Activated CD8-positive, alpha-beta memory T cell treated with anti-CD3 and anti-CD28 coated beads for 4 hours (primary cell): ENCODE data around the gene CRTC3.
A peak's percentile ranks its signal among the peaks of the same experiment; 100 is the strongest.

Source experiments
- DNase-seq, 2 donors: peaks; one replicate each; pipeline ENCODE4 v3.0.0-alpha.2; 2020; ENCODE audit warnings: low read depth in 2 of 2

Gene CRTC3

DNA sequence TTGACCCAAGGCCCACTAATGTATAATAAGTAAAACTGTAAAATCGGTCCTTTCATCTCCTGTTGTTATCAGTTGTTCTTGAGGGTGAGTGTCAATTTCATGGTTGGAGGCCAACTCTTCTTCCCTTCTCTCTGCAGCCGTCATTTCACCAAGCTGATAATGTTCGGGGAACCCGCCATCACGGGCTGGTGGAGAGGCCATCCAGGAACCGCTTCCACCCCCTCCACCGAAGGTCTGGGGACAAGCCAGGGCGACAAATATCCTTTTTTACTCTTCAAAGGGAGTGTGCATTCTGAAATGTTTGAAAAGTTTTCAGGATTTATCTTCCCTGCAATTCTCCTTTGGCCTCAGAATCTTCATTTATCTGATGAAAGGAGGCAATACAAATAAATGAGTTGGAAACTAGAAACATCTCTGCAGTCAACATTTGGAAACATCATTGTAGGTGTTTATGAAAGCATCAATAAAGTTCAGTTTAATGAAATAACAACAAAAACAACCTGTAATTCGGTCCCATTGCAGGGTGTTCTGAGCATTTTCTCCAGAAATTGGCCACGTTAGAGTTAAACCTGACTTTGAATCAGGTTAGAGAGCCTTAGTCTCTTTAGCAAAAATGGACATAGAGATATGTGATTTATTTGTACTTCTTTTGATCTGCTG lies 63.9 kb downstream of the CRTC3 start:
- DNase-seq, result no peak

DNA sequence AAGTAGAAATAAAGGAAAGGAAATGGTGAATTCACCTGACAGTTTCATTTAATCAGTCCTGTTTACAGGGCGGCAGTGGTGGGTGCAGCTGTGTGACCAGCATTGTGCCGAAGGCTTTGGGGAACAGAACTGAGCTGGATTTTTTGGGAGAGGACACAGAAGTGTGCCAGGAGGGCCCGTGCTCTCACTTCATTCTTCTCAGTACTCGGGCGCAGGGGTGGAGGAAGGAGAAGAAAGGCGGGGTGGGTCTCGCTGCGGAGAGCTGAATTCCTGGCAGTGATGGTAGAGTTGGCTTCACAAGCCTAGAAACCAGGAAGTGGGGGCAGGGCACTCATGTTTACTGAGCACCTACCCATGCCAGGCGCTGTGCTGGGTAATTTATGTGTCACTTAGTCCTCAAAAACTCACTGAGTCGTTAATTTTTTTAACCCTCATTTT lies 64.6 kb downstream of the CRTC3 start:
- peak; percentile 55 to 69 for DNase-seq

DNA sequence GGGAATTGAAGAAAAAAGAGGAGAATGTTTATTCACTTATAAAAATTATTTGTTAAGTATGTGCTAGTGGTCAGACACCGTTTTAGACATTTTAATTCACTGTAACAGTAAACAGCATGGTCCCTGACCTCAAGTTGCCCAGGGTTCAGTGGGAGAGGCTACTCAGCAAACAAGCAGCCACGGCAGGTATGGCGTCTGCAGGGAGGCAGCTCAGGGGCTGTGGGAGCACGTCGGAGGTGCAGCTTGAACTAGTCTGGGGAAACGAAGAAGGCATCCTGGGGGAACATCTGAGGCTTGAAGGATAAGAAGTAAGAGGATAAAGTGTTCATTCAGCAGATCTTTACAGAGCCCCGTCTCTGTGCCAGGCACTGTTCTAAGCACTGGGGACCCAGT lies 66.0 kb downstream of the CRTC3 start:
- no peak for DNase-seq

DNA sequence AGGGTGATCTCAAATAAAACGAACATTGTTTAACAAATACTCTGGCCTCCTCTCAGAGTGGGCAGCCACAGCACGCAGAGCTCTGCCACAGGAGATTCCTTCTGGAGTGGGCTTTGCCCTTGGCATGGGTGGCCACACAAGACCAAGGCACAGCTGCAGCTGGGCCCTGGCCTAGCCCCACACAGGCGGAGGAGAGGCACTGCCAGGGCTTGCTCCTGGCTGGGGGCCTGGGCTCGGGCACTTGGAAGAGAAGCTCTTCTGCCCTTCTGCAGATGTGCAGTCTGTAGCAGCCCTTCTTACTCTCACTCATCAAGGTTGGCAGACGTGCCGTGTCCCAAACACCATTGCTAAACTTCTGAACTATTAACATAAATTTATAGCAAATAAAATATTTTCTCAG lies 67.2 kb downstream of the CRTC3 start:
- no peak for DNase-seq

DNA sequence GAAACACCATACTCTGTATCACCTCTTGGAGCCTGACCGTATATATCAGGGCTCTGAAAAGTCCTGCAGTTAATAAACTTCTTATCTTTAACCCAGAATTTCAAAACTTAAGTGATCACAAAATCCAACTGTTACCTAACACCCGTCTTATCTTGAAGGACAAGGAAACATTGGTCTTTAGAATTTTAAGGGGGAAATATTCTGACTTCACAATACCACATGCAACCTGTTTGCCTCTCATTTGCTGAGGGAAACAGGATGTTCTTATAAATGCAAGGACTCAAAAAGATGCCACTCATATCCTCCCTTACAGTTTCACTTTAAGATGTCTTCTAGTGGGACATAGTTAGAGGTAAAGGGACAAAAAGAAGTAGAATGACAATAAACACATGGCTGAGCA lies 67.9 kb downstream of the CRTC3 start:
- DNase-seq, result no peak

DNA sequence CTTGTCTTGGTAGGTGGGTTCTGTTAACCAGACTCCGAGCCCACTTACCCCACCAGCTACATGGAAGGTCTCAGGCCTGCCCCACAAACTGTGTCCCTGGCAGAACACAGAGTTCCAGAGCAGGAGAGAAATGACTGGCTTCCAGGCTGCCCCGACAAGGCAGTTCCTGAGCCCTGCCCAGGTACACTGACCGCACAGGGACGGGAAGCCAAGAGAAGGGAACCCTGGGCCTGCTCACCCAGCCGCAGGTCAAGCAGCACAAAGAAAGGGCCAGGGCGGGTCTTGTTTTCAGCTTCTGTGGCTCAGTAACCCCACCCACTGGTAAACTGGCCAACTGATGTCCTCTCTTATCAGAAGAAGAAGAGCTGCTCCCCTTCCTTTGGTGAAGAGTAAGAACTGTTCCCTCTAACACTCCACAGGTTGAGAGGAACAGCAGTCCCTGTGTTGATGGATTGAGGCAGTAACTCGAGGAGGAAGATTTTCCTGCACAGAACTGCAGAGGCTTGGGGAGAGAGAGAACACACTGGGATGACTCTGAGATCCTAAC lies 68.4 kb downstream of the CRTC3 start:
- no peak for DNase-seq

DNA sequence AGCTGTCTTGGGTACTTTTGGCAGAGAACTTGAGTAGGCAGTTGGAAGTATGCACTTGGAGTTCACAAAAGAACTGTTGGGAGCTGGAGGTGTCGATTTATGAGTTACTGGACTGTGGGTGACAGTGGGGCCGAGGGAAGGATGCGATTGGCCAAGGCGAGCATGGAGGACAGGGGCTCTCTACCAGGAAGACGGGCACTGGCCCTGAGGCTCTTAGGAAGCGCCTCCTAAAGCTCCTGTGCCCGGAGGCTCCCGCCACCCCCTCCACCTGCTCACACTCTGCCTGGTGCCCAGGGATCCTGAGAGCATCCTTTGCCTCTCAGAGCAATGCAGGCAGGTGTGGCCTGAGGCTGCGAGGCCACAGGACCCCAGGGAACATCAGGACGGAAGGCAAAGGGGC lies 69.0 kb downstream of the CRTC3 start:
- no peak for DNase-seq

DNA sequence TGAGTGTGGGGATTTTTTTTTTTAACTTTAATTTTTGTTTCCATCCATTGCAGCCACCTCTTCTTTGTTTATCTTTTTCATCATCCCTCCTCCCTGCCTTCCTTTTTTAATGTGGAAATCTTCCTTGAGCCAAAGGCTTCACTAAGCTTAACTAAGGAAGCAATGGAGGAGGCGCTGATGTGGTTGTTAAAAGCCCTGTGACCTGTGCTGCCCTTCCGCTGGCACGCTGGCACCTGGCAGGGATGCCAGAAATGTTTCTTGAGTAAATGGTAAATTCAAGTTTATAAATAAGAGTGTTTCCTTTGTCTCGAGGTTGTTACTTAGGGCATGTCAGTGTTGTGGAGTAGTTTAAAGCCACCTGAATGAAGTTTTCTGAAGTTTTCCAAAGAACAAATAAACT lies 69.4 kb downstream of the CRTC3 start:
- DNase-seq, result no peak

DNA sequence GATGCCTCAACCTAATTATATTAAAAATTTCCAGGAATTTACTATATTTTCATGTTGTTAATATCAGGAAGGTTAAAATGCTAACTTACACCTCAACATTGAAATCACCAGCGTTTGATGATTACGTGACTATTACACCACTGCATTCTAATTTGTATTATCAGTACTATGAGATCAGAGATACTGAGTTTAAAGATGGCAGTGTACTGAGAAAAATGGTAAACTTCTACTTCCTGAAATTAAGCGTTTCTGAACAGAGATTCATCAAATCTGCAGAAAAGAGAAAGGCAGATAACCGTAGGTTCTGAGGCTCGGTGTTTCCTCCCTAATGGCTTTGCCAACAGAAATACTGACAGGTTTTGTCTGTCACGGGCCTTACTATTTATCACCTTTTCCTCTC lies 69.9 kb downstream of the CRTC3 start:
- no peak for DNase-seq

DNA sequence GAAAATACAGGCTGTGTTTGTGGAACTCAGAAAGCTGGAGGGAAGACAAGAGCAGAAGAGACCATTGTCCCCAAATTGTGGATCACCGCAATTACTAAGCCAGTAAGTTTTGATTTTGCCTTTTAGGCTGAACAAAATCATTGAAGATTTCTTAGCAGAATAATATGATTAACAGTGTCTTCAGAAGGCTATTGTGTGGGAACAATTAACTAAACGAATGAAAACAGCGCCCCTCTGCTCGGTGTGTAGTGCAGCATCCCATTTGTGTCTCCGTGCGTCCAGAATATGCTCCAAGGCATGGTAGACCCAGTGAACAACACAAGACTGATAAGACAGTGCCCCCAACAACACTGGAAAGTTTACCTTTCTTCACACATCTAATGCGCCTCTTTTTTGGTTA lies 71.2 kb downstream of the CRTC3 start:
- no peak for DNase-seq

DNA sequence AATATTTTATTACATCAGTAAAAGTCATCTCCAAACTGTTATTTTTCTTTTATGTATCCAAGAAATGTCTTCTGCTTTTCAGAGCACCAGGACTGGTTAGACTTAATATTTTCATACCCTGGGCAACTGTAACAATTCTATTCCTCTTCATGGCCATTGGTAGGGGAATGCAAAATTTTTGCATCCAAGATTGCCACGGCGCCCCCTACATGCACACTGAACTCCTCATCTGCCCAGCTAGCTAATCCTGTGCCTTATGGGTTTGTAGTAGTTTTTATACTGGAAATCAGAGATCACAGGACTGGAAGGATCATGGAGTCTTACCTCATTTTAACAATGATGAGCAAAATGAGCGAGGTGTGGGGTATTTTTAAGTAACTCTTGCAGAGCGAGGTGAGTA lies 74.2 kb downstream of the CRTC3 start:
- DNase-seq, result no peak

DNA sequence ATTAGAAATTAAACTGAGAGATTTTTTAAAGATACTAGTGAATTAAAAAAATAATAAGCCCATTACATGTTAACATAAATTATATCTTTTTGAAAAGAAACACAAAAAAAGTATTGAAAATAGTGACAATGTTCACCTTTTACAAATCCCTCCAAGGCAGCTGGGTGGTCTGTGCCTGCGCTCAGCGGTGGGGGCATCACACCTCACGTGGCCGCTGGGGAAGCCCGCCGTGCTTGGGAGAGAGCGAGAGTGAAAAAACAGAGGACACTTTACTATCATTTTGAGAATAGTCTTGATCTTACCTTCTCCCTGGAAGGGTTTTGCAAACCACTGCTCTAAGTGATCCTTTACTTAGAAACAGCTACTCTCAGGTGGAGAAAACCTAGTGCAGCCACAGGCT lies 76.9 kb downstream of the CRTC3 start:
- DNase-seq, result no peak

DNA sequence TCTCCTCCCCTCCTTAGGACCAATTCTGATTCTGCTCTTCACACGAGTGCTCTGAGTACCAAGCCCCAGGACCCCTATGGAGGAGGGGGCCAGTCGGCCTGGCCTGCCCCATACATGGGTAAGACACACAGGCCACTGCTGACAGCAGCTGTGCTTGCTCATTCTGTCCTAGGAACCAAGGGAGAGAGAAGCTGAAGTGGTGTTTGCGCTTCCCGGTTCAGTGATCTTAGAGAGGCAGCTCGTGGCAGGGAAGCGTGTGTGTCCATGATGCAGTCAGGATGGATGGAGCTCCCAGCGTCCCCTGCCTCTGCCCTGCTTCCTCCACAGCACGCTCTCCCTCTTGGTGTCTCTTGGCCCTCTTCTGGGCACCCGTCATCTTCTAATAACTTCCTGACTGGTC lies 77.6 kb downstream of the CRTC3 start:
- DNase-seq, result no peak

DNA sequence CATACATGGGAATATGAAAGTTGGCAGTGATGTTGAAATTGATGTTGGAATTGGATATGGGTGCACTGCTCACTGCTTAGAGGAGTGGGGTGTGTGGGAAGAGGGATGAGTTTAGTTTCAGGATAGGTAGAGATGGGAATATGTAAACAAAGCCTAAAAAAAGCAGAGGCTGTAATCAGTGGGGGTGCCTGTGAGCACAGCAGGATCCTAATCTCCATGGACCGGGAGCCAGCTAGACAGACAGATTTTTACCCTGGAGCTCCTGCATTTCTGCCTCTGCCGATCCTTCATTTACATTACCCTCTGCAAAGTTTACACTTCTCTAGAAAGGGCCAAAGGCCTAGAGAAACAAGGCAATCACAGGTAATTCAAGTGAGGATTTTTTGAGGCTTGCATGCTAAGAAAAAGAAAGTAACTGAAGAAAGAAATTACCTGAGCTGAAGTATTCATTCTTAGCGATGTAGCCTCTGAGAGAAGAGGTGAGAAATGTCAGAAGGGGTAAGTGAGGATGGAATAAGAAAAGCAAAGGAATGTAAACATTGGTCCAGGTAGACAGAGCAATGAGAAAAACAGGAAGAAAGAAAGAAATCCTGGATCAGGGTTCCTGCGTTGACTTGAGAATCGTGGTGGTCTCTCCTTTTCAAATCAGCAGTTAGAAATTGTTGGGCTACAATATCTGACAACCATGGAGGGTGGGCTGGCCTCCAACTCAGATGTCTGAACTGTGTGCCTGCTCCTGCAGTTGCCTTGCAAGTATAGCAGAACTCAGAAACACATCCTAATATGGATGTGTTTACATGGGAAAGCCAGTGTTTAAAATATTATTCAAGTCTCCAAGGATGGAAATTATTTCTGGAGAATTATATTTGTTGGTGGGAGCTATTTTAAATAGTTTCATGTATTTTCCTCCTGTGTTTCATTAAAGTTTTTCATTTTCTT lies 79.8 kb downstream of the CRTC3 start:
- no peak for DNase-seq

DNA sequence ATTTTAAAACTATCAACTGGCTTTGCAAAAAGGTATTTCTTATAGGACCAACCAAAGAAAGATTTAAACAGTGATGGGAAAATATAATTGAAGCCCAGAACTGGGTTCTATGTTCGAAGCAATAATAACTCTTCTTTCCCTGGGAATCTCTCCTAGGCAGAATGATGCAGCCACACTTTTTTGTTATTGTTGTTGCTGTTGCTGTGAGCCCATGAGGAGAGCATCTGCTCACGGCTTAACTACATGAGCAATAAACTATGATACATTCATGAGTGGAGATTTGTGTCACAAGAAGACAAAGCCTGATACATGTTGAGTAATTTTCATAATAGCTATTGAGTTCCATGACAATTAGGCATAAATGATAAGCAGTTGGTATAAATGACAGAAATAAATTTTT lies 80.5 kb downstream of the CRTC3 start:
- no peak for DNase-seq

DNA sequence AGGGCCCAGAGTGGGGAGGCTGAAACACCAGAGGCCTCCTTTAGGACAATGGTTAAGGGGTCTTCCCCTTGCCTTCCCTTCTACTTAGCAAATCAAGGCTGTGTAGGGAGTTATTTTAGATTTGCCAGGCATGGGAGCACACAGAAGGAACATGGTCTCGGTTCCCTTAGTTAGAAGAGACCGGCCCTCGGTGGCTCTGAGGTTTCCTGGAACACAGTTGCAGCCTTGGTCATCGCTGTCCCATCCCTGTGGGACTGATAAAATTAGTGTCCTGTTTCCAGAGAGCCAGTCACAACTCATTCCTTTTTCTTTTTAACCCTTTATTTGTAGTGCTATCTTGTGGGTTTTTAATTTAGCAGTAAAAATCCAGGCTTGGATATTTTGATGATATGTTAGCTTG lies 81.4 kb downstream of the CRTC3 start:
- DNase-seq, result no peak

DNA sequence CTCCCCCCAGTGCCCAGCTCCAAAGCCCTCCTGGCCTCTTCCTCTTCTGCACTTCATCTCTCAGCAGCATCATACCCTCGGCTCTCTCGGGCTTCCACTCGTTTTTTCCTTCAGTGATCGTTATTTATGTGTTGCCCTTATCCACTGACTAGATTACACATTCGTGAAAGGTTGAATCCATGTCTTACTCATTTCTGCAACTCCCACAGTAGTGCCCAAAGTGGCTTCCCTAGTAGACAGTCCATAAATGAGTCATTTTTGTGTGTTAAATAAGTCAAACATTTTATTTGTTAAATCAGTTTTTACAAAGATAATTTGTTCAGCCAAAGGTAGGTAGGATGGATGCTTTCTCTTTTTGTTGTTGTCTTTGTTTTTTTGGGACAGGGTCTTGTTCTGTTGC lies 87.4 kb downstream of the CRTC3 start:
- no peak for DNase-seq

DNA sequence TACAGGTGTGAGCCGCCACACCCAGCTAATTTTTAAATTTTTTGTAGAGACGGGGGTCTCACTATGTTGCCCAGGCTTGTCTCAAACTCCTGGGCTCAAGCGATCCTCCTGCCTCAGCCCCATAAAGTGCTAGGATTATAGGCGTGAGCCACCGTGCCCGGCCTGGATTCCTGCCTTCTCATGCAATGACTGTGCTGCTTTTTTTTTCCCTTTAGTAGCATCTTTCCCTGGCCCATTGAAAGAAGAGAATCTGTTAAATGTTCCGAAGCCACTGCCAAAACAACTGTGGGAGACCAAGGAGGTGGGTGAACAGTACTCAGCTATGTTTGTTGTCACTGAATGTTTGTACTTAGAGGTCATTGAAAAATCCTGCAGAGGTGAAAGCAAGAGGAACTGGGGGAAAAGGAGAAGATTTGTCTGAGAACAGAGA lies 88.0 kb downstream of the CRTC3 start:
- DNase-seq, result no peak

DNA sequence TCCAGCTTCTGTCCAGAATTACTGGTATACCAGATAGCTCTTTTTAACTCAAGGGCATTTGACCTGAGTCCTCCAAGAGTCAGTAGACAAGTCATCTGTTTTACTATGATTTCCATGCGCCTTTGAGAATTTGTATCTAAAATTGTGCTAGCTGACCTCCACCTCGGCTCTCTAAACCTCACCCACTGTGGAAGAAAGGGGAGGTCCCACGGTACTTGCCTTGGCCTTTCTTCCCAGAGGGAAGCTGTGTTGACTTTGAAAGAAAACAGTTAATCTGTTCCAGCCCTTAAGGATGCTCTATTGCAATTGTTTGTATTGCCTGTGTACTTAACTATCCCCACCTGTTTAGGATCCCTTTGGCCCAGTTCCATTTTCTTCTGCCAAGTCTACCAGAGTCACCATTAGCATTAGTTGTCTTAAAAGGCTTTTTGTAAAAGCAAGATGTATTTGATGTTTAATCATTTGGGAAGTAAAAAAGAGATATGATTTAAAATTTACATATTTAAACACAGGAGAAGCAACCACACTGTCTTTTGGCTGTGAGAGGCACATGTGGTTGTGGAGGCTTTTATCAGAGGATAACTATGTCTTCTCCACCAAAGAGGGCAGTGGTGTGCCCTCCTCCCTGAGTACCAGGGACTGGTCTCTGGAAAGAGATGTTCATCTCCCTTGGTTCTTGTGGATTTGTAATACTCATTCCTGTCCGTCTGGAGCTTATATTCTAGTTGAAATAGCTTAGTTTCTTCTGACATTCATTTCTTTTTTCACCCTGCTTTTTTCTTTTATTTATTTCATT lies 88.8 kb downstream of the CRTC3 start:
- no peak for DNase-seq

DNA sequence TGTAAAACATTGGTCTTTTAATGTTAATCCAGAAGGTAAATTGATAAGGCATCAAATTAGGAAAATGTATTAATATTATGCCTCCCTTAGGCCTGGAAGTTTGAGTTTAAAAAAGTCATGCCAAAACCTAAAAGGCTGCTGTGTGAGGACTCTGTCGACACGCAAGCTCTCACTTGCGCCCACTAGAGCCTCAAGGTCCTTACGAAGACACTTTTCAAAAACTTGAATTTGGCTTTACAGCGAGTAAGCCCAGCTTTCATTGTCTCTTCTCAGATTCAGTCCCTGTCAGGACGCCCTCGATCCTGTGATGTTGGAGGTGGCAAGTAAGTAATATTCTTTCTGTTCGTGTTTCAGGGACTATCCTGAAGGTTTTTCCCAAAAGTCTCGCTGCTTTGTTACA lies 89.7 kb downstream of the CRTC3 start:
- no peak for DNase-seq

DNA sequence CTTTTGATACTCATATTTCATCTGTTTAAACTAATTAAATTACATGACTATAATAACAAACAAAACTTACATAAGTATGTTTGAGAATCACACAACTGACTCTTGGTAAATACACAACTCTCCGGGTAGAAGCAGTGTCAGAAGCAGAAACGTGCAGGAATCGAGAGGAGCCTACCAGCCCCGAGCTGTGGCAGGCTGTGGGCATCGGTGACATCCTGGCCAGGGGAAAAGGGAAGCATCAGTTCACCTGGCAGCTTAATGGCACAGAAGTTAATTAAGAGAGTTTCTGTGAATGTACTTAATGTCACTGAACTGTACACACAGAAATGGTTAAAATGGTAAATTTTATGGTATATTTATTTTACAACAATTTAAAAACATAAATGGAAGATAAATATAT lies 90.2 kb downstream of the CRTC3 start:
- DNase-seq, result no peak

DNA sequence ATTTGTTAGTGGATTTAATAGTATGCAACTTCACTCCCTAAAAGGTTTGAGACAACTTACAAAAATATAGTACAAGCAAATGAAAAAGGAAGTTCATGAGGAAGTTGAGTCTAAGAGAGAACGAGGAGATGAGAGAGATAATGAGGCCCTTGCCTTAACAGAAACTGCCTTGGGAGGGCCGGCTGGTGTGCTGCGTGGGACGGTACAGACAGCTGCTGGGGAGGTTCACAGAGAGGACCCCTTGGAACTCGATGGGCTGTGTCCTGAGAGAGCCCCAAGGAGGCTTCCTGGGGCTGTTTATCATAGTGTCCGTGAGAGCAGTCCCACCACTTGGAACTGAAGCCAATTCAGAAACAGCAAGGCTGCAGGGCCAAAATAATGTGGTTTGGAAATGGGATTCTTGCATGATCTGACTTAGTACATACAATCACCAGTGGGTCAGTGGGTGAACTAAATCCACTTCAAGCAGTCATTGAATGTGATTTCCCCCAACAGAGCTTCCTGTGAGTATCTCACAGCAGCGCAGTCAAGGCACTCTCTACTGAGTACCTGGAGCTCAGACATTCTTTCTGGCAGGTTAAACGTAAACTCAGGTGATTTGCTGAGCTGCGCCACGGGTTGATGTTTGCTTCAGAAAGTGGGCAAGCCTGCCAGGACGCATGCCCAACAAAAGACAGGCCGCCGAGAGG lies 90.8 kb downstream of the CRTC3 start:
- DNase-seq, result no peak
